ENCODE data around the gene UBASH3A.

UBASH3A gene

DNA sequence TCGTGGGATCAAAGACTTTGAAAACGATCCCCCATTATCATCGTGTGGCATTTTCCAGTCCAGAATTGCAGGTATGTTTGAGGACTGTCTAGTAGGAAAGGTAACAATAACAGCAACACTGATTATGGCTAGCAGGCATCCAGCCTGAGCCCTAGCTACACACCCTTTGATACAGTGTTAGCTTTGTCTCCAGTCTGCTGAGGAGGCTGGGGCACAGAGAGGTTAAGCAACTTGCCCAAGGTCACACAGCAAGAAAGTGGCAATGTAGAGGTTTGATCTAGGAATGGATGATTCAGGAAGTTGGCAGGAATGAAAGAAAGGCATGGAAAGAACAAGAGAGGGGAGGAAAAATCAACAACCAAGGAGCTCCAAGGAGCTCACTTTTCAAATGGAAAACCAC is 31.2 kb downstream of the UBASH3A start:
- TF ChIP-seq EP300 (IDR thresholded peaks at IDR 0.05; ENCODE audit: borderline replicate concordance) = no peak
- TF ChIP-seq RAD21 (IDR thresholded peaks at IDR 0.05; ENCODE audit: low read depth) = no peak
- TF ChIP-seq ZBTB7A (IDR thresholded peaks at IDR 0.05; ENCODE audit: low read depth) = no peak
- no peak for TF ChIP-seq CREB1 (IDR thresholded peaks at IDR 0.05; ENCODE audit: low read depth)
- TF ChIP-seq, protein P1, sequence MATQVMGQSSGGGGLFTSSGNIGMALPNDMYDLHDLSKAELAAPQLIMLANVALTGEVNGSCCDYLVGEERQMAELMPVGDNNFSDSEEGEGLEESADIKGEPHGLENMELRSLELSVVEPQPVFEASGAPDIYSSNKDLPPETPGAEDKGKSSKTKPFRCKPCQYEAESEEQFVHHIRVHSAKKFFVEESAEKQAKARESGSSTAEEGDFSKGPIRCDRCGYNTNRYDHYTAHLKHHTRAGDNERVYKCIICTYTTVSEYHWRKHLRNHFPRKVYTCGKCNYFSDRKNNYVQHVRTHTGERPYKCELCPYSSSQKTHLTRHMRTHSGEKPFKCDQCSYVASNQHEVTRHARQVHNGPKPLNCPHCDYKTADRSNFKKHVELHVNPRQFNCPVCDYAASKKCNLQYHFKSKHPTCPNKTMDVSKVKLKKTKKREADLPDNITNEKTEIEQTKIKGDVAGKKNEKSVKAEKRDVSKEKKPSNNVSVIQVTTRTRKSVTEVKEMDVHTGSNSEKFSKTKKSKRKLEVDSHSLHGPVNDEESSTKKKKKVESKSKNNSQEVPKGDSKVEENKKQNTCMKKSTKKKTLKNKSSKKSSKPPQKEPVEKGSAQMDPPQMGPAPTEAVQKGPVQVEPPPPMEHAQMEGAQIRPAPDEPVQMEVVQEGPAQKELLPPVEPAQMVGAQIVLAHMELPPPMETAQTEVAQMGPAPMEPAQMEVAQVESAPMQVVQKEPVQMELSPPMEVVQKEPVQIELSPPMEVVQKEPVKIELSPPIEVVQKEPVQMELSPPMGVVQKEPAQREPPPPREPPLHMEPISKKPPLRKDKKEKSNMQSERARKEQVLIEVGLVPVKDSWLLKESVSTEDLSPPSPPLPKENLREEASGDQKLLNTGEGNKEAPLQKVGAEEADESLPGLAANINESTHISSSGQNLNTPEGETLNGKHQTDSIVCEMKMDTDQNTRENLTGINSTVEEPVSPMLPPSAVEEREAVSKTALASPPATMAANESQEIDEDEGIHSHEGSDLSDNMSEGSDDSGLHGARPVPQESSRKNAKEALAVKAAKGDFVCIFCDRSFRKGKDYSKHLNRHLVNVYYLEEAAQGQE (IDR thresholded peaks at IDR 0.05; ENCODE audit: low read depth) = no peak
- no peak for TF ChIP-seq TCF12 (IDR thresholded peaks at IDR 0.05; ENCODE audit: low read depth)
- no peak for TF ChIP-seq TAF1 (IDR thresholded peaks at IDR 0.05; ENCODE audit: low read depth)
- no peak for TF ChIP-seq NFIC (IDR thresholded peaks at IDR 0.05)
- TF ChIP-seq EGR1 (IDR thresholded peaks at IDR 0.05) = no peak
- TF ChIP-seq, protein P2, sequence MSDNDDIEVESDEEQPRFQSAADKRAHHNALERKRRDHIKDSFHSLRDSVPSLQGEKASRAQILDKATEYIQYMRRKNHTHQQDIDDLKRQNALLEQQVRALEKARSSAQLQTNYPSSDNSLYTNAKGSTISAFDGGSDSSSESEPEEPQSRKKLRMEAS (IDR thresholded peaks at IDR 0.05) = no peak
- TF ChIP-seq CEBPB (IDR thresholded peaks at IDR 0.05) = no peak
- TF ChIP-seq YY1 (IDR thresholded peaks at IDR 0.05; ENCODE audit: low read depth) = no peak

DNA sequence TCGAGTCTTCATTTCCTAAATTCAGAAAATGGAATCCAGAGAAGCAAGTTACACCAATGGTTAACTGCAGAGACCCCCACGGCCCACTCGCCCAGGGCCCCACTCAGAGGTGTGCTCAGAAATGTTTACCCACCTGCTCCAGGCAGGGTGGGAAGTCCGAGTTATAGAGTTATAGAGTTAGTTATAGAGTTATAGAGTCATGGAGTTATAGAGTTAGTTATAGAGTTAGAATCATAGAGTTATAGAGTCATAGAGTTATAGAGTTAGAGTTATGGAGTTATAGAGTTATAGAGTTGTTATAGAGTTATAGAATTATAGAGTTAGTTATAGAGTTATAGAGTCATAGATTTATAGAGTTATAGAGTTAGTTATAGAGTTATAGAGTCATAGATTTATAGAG is 31.7 kb downstream of the UBASH3A start:
- TF ChIP-seq, protein P2 (IDR thresholded peaks at IDR 0.05) = no peak
- TF ChIP-seq, protein P3, sequence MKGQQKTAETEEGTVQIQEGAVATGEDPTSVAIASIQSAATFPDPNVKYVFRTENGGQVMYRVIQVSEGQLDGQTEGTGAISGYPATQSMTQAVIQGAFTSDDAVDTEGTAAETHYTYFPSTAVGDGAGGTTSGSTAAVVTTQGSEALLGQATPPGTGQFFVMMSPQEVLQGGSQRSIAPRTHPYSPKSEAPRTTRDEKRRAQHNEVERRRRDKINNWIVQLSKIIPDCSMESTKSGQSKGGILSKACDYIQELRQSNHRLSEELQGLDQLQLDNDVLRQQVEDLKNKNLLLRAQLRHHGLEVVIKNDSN (IDR thresholded peaks at IDR 0.05) = no peak

DNA sequence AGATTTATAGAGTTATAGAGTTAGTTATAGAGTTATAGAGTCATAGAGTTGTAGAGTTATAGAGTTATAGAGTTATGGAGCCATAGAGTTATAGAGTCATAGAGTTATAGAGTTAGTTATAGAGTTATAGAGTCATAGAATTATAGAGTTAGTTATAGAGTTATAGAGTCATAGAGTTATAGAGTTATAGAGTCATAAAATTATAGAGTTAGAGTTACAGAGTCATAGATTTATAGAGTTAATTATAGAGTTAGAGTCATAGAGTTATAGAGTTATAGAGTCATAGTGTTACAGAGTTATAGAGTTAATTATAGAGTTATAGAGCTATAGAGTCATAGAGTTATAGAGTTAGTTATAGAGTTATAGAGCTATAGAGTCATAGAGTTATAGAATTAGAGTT is 32.1 kb downstream of the UBASH3A start:
- TF ChIP-seq TEAD4 (IDR thresholded peaks at IDR 0.05) = no peak
- TF ChIP-seq EGR1 (IDR thresholded peaks at IDR 0.05) = no peak

DNA sequence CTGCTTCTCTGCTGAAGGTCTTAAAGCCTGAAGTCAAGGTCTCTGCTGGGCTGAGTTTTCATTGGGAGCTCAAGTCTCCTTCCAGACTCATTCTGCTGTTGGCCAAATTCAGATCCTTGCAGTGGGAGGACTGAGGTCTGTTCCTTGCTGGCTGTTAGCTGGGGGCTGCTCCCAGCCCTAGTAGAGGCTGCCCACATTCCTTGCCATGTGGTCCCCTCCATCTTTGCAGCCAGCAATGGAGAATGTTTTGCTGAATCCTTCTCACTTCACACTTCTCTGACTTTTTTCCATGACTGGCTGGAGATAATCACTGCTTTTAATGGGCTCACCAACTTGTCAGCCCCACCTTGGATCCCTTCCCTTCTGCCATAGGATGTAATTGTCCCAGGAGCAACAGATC is 33.2 kb downstream of the UBASH3A start:
- TF ChIP-seq, protein P3 (IDR thresholded peaks at IDR 0.05) = no peak
- TF ChIP-seq YY1 (IDR thresholded peaks at IDR 0.05; ENCODE audit: low read depth) (no peak), CREB1 (IDR thresholded peaks at IDR 0.05; ENCODE audit: low read depth) (no peak), NFIC (IDR thresholded peaks at IDR 0.05) (no peak), EGR1 (IDR thresholded peaks at IDR 0.05) (no peak)

DNA sequence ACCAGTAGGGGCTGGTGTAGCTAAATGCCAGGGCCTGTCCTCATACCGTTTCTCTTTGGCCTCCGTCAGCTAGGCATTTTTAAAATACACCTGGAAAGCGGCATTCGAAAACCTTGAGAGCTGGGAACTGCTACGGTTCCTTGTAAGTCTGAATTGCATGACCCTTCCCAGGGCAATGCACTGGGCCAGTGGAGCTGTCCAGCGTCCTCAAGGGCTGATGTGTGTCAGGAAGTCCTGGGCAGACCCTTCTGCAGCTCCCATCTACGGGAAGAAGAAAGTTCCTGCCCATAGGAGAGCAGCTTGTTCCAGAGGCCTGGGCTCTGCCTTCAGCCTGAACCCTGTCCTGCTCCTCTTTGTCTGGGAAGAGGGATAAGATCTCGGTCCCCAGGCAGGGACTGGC is 34.1 kb downstream of the UBASH3A start:
- TF ChIP-seq, protein P2 (IDR thresholded peaks at IDR 0.05) = no peak
- TF ChIP-seq, protein P1 (IDR thresholded peaks at IDR 0.05; ENCODE audit: low read depth) = peak; percentile 91

DNA sequence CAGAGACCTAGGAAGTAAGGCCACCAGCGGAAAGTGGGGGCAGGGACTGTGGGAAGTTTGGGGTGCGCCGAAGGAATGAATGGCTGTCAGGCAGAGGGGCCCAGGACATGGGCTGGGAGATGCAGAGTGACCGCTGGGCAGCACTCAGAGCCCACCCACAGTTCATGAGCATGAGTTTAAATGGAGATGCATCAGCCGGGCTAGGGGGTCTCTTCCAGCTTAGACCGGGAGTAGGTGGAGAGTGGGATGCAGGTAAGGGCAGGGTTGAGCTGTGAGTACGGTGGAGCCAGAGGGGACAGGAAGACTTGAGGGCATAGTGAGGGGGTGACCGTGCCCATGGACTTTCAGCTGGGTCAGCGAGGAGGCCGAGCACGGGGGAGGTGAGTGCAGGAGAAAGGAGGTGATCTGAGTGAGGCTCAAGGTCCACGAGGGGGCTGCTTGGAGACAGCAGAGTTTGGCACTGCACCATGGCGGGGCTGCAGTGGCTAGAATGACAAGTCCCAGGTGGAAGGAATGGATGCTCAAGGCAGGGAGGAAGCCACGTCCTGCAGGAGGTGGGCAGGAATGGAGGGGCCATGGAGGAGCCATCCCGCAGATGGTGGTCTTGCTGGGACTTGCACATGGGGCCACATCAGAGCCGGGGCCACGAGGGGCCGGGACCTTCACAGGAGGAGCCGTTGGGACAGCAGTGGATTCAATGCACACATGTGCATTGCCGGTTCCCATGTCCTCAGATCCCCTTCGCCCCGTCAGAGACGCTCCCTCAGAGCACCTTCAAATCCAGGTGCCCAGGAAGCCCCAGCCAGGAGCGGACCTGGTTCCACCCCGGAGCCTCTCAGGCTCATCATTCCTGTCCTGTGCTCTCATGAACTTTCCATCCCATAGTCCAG is 34.9 kb downstream of the UBASH3A start:
- TF ChIP-seq TEAD4 (IDR thresholded peaks at IDR 0.05) = no peak
- no peak for TF ChIP-seq EGR1 (IDR thresholded peaks at IDR 0.05)
- TF ChIP-seq, protein P1 (IDR thresholded peaks at IDR 0.05; ENCODE audit: low read depth) = no peak
- TF ChIP-seq YY1 (IDR thresholded peaks at IDR 0.05; ENCODE audit: low read depth) = no peak
- no peak for TF ChIP-seq FOXM1 (IDR thresholded peaks at IDR 0.05; ENCODE audit: borderline replicate concordance, low read depth)
- TF ChIP-seq RAD21 (IDR thresholded peaks at IDR 0.05; ENCODE audit: low read depth) = no peak
- no peak for TF ChIP-seq NFIC (IDR thresholded peaks at IDR 0.05)
- TF ChIP-seq CREB1 (IDR thresholded peaks at IDR 0.05; ENCODE audit: low read depth) = no peak
- TF ChIP-seq TCF12 (IDR thresholded peaks at IDR 0.05; ENCODE audit: low read depth) = no peak
- TF ChIP-seq, protein P3 (IDR thresholded peaks at IDR 0.05) = no peak
